Measurements from ENCODE around the gene DTD1.

GRCh38 chr20:18788021-18788420, 200.2 kb downstream of the DTD1 start:
- TF ChIP-seq CTCF (IDR thresholded peaks at IDR 0.05) (no peak), POLR2A (IDR thresholded peaks at IDR 0.05) (no peak)
